GM12875 (cell line): Measurements from ENCODE around the gene WDR54.
A peak's percentile ranks its signal among the peaks of the same experiment; 100 is the strongest.

Experiments
- H3K4me3 ChIP-seq: one replicate; pipeline ENCODE4 v1.5.1; 2011; ENCODE audit warnings: low read depth, low read length, control low read depth
- TF ChIP-seq, protein P1 (sequence below): IDR thresholded peaks from 2 replicates; pipeline ENCODE4 v1.5.1; 2011; ENCODE audit warnings: low read depth, mild to moderate bottlenecking, control low read depth, inconsistent platforms, low read length, moderate library complexity, borderline replicate concordance; ENCODE audit not compliant: insufficient read depth

Gene WDR54, protein sequence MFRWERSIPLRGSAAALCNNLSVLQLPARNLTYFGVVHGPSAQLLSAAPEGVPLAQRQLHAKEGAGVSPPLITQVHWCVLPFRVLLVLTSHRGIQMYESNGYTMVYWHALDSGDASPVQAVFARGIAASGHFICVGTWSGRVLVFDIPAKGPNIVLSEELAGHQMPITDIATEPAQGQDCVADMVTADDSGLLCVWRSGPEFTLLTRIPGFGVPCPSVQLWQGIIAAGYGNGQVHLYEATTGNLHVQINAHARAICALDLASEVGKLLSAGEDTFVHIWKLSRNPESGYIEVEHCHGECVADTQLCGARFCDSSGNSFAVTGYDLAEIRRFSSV

DNA sequence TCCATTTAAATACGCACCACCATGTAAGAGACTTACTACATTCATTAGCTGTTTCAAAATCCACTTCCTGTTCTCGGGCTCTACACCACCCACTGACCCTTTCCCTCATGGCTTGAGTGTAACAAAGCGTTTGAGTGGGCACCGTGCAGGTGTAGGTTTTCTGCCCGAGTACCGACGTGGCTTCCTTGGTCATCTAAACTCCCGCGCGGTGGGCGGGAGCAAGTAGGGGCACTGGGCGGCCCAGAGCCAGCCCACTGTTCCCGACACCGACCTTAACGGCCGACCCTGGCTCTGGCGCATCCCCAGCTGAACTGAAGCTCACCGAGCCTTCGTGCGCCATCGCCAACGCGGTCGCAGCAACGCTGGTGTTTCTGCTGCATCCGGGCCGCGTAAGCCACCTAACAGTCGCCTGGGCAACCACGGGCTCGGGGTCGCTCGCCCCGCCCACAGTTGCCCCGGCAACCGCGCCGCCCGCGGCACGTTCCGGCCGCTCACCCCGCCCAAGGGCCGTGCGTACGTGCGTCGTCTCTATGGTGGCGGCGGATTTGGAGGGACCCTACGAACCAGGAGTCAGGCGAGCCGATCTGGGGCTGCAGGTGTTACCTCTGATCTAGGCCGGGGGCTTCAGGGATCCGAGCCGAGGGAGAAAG, at the start of gene WDR54, which contains the start of gene C2orf81:
Gene WDR54, plus strand, starts transcription at position 510 of the 650 bp plus-strand sequence. CDS start 424 bp downstream, outside the sequence.
Gene C2orf81, minus strand, starts transcription at position 399 of the 650 bp plus-strand sequence. Its CDS starts 59 bp downstream, at position 340.
- TF ChIP-seq, protein P1, sequence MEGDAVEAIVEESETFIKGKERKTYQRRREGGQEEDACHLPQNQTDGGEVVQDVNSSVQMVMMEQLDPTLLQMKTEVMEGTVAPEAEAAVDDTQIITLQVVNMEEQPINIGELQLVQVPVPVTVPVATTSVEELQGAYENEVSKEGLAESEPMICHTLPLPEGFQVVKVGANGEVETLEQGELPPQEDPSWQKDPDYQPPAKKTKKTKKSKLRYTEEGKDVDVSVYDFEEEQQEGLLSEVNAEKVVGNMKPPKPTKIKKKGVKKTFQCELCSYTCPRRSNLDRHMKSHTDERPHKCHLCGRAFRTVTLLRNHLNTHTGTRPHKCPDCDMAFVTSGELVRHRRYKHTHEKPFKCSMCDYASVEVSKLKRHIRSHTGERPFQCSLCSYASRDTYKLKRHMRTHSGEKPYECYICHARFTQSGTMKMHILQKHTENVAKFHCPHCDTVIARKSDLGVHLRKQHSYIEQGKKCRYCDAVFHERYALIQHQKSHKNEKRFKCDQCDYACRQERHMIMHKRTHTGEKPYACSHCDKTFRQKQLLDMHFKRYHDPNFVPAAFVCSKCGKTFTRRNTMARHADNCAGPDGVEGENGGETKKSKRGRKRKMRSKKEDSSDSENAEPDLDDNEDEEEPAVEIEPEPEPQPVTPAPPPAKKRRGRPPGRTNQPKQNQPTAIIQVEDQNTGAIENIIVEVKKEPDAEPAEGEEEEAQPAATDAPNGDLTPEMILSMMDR: no peak

DNA sequence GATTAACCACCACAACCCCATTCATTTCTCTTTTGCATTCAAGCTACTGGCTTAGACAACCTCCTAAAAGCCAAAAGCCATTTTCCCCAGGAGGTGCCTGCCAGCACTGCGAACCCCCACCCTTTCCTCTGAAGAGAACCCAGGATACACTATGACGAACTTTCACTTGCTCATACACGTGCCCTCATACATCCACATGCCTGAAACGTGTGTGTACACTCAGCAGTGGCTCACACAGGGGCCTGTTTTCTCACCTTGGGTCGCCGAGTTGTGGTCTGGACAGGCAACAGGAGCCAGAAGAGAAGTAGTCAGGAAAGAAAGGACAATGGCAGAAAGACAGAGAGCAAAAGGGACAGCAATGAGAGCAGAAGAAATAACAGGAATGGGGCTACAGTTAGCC, 48.9 kb upstream of the WDR54 start:
- TF ChIP-seq, protein P1: no peak
- no peak overlapping the region for H3K4me3 ChIP-seq

More for the DNA sequence above, at the start of gene WDR54, which contains the start of gene C2orf81:
- H3K4me3 ChIP-seq: peak within 1 kb of the TSS; percentile 93

DNA sequence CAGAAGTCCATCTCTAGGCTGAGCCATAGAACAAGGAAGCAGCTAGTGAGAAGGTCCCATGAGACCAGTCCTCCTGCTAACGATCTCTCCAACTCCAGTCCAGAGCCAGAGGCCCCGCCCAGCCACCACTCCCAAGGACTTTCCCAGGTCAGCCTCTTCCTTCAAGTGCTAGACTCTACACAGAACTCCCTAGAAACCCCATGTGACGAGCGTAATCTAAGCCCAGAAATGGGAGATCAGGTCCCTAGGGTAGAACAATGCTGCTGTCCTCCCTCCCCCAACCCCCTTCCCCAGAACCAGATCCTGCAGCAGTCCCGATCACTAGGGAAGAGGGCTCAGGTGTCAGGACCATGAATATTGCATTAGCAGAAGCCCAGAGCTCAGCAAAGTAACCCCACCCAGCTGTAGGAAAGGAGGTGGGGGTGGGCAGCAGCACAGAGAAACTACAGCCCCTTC, 48.3 kb upstream of the WDR54 start:
- TF ChIP-seq, protein P1: no peak
- no peak overlapping the region for H3K4me3 ChIP-seq

DNA sequence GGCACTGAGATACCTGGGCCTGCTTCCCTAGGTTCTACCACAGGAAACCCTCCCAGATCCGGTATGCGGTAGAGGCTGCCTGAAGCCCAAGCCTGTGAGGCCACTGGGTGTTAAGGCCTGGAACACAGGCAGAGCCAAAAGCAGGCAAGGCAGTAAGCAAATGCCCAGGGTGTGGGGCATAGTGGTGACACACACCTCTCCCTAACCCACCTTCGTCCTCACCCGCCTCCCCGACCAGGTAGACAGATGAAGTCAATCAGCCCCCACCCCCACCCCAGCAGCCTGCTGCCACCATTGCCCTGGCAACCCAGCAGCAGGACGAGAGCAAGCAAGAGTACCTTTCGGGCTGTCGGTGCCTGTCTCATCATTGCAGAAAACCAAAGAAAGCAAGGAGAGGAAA, 47.5 kb upstream of the WDR54 start:
- no peak overlapping the region for H3K4me3 ChIP-seq
- TF ChIP-seq, protein P1: no peak

DNA sequence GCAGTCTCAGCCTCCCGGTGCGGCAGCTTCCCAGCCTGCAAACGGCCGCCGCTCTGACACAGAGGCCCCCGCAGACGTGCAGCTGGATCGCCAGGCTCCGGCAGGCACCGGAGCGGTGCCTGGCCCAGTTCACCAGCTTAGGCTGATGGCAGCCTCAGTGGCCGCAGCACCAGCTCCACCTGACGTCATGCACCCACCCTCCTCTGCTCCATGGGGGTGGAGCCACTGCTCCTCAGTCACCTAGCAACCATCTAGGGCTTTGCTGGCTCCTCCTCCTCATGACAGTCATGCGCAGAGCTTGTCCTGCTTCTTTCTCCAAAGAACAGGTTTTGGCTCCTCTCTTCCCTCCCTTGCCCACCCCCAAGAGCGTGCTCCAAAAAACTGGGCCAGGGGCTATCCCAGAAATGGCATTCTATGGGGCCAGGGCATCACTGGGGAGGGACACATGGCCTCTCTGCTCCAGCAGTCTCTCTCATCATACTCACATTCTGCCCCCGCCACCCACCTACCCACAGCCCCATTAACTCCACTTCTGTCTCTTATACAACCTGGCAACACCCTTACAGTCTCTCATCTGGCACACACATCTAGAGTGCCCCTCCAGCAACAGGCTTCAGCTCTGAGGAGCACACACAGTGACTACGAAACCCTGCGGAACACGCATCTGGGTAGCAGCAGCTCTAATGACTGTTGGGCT, 46.9 kb upstream of the WDR54 start:
- TF ChIP-seq, protein P1: no peak
- no peak overlapping the region for H3K4me3 ChIP-seq

DNA sequence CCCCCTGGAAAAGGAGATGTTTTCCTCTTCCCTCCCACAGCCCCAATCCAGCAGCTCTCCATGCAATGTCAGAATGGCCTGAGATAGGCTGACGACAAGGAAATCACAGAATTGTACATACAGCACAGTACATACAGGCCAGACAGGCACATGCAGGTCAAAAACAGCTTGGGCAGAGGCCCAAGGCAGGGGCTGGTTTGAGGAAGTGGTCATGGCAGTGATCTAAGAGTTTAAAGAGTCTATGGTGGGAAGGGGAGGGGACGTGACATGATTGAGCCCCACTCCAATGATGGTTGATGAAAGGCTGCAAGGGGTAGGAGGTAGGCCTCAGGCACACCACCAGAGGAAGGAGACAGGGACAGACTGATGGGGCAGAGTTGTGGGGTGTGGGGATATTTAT, 45.7 kb upstream of the WDR54 start:
- H3K4me3 ChIP-seq: no peak overlapping the region
- TF ChIP-seq, protein P1: no peak
